Stimulated activated naive B cell treated with anti-CD40 and anti-IgM and Interleukin-4, amounts not matched to agents 10 μg/mL and 1 μg/mL and 100 μg/mL, for 72 hours (primary cell): ENCODE data around the gene TTLL9.

ENCODE experiments used
- ATAC-seq, 2 donors: fragments of 150-1000 bp; cut with Tn5 transposase; replicated peaks; 2 replicates each; pipeline ENCODE4 v1.10.0; 2021; ENCODE audit warnings: moderate library complexity in 1 of 2
- DNase-seq: peaks from one replicate; pipeline ENCODE4 v3.0.0; 2021
- H3K27ac Mint-ChIP-seq: one replicate; pipeline ENCODE4 v1.8.0; 2022; ENCODE audit warnings: mild to moderate bottlenecking, mixed read lengths
- H3K27me3 Mint-ChIP-seq, 2 donors: one replicate each; pipeline ENCODE4 v1.8.0; 2022; ENCODE audit warnings: mixed read lengths in 2 of 2
- H3K36me3 Mint-ChIP-seq, 2 donors: one replicate each; pipeline ENCODE4 v1.8.0; 2022; ENCODE audit warnings: mixed read lengths in 2 of 2, mild to moderate bottlenecking in 1 of 2
- H3K4me1 Mint-ChIP-seq, 2 donors: one replicate each; pipeline ENCODE4 v1.8.0; 2022; ENCODE audit warnings: mixed read lengths in 2 of 2, mild to moderate bottlenecking in 1 of 2
- H3K4me3 Mint-ChIP-seq, 2 donors: one replicate each; pipeline ENCODE4 v1.8.0; 2022; ENCODE audit warnings: mild to moderate bottlenecking in 2 of 2, mixed read lengths in 2 of 2, moderate library complexity in 1 of 2
- H3K9me3 Mint-ChIP-seq, 2 donors: one replicate each; pipeline ENCODE4 v1.8.0; 2022; ENCODE audit warnings: mixed read lengths in 2 of 2, mild to moderate bottlenecking in 1 of 2

TTLL9 gene

GRCh38 chr20:31870726-31871617, 538 bp downstream of the TTLL9 start:
- no peaks in the 10 kb centered on the region for H3K9me3 Mint-ChIP-seq
- peak overlapping the region; percentile 76 to 87 for H3K4me3 Mint-ChIP-seq
- H3K4me1 Mint-ChIP-seq: peaks cover 22 to 33% of the 10 kb centered on the region in 2 donors
- ATAC-seq: no peak
- H3K36me3 Mint-ChIP-seq: peaks cover 3 to 4% of the 10 kb centered on the region in 2 donors
- peaks cover 22 to 34% of the 10 kb centered on the region in 2 donors for H3K27me3 Mint-ChIP-seq
- DNase-seq: no peak
- peak overlapping the region; percentile 15 for H3K27ac Mint-ChIP-seq

- Mint-ChIP-seq H3K4me3 (no peak overlapping the region), H3K27ac (no peak overlapping the region), H3K27me3 (peaks cover 22 to 34% of the 10 kb centered on the region in 2 donors), H3K4me1 (peaks cover 22 to 33% of the 10 kb centered on the region in 2 donors), H3K9me3 (no peaks in the 10 kb centered on the region), H3K36me3 (peaks cover 3 to 4% of the 10 kb centered on the region in 2 donors)
- ATAC-seq (no peak), DNase-seq (no peak)
These were observed 1.2 kb downstream of the TTLL9 start for GRCh38 chr20:31871618-31871954.

- H3K27me3 Mint-ChIP-seq: peaks cover 22 to 34% of the 10 kb centered on the region in 2 donors
- no peak overlapping the region for H3K27ac Mint-ChIP-seq
- no peak for DNase-seq
- H3K9me3 Mint-ChIP-seq: no peaks in the 10 kb centered on the region
- peaks cover 22 to 33% of the 10 kb centered on the region in 2 donors for H3K4me1 Mint-ChIP-seq
- H3K36me3 Mint-ChIP-seq: peaks cover 3 to 4% of the 10 kb centered on the region in 2 donors
- no peak for ATAC-seq
- H3K4me3 Mint-ChIP-seq: no peak overlapping the region
These were observed 2.0 kb downstream of the TTLL9 start for GRCh38 chr20:31872406-31872805.

- no peaks in the 10 kb centered on the region for H3K9me3 Mint-ChIP-seq
- DNase-seq (no peak), ATAC-seq (no peak)
- peaks cover 9 to 27% of the 10 kb centered on the region in 2 donors for H3K4me1 Mint-ChIP-seq
- H3K27ac Mint-ChIP-seq: no peak overlapping the region
- no peaks in the 10 kb centered on the region for H3K36me3 Mint-ChIP-seq
- no peak overlapping the region for H3K4me3 Mint-ChIP-seq
- H3K27me3 Mint-ChIP-seq: peaks cover 7 to 18% of the 10 kb centered on the region in 2 donors
These were observed 5.2 kb downstream of the TTLL9 start for GRCh38 chr20:31875671-31876070.

GRCh38 chr20:31877684-31878083, 7.2 kb downstream of the TTLL9 start:
- no peaks in the 10 kb centered on the region for H3K9me3 Mint-ChIP-seq
- H3K27ac Mint-ChIP-seq: no peak overlapping the region
- H3K36me3 Mint-ChIP-seq: no peaks in the 10 kb centered on the region
- H3K27me3 Mint-ChIP-seq: peaks cover 0 to 2% of the 10 kb centered on the region in 2 donors
- ATAC-seq: no peak
- H3K4me3 Mint-ChIP-seq: no peak overlapping the region
- peaks cover 5 to 23% of the 10 kb centered on the region in 2 donors for H3K4me1 Mint-ChIP-seq
- no peak for DNase-seq

- ATAC-seq (peak; percentile 96 to 98), DNase-seq (peak; percentile 91)
- Mint-ChIP-seq H3K27me3 (no peaks in the 10 kb centered on the region), H3K9me3 (no peaks in the 10 kb centered on the region), H3K4me1 (peaks cover 5 to 23% of the 10 kb centered on the region in 2 donors), H3K36me3 (no peaks in the 10 kb centered on the region), H3K27ac (peak overlapping the region; percentile 98), H3K4me3 (peak overlapping the region; percentile 96 to 97)
These were observed 8.9 kb downstream of the TTLL9 start for GRCh38 chr20:31879143-31879987.

GRCh38 chr20:31881945-31882344, 11.5 kb downstream of the TTLL9 start:
- Mint-ChIP-seq H3K27me3 (no peaks in the 10 kb centered on the region), H3K4me3 (no peak overlapping the region), H3K27ac (no peak overlapping the region), H3K4me1 (peaks cover 5 to 23% of the 10 kb centered on the region in 2 donors), H3K36me3 (no peaks in the 10 kb centered on the region), H3K9me3 (no peaks in the 10 kb centered on the region)
- no peak for ATAC-seq
- DNase-seq: no peak

- H3K9me3 Mint-ChIP-seq: no peaks in the 10 kb centered on the region
- DNase-seq (no peak), ATAC-seq (no peak)
- peaks cover 5 to 22% of the 10 kb centered on the region in 2 donors for H3K4me1 Mint-ChIP-seq
- H3K36me3 Mint-ChIP-seq: no peaks in the 10 kb centered on the region
- no peak overlapping the region for H3K27ac Mint-ChIP-seq
- H3K27me3 Mint-ChIP-seq: no peaks in the 10 kb centered on the region
- no peak overlapping the region for H3K4me3 Mint-ChIP-seq
These were observed 13.4 kb downstream of the TTLL9 start for GRCh38 chr20:31883829-31884228.

GRCh38 chr20:31890646-31891045, 20.2 kb downstream of the TTLL9 start:
- Mint-ChIP-seq H3K27me3 (no peaks in the 10 kb centered on the region), H3K9me3 (no peaks in the 10 kb centered on the region), H3K36me3 (no peaks in the 10 kb centered on the region), H3K4me1 (peaks cover 3 to 17% of the 10 kb centered on the region in 2 donors), H3K27ac (no peak overlapping the region), H3K4me3 (no peak overlapping the region)
- no peak for DNase-seq
- ATAC-seq: no peak

GRCh38 chr20:31894980-31895675, 24.7 kb downstream of the TTLL9 start:
- Mint-ChIP-seq H3K4me3 (peak overlapping the region; percentile 37 to 53), H3K36me3 (no peaks in the 10 kb centered on the region), H3K9me3 (no peaks in the 10 kb centered on the region)

GRCh38 chr20:31896049-31896448, 25.6 kb downstream of the TTLL9 start:
- no peak for DNase-seq
- Mint-ChIP-seq H3K4me1 (peaks cover 6 to 31% of the 10 kb centered on the region in 2 donors), H3K27me3 (no peaks in the 10 kb centered on the region), H3K27ac (peak overlapping the region; percentile 82), H3K4me3 (no peak overlapping the region), H3K36me3 (peaks cover 0 to 3% of the 10 kb centered on the region in 2 donors), H3K9me3 (no peaks in the 10 kb centered on the region)
- no peak for ATAC-seq

More at GRCh38 chr20:31894980-31895675, 24.7 kb downstream of the TTLL9 start:
- ATAC-seq (peak; percentile 100), DNase-seq (peak; percentile 81)
- H3K27me3 Mint-ChIP-seq: no peaks in the 10 kb centered on the region
- peak overlapping the region; percentile 90 for H3K27ac Mint-ChIP-seq
- peaks cover 6 to 33% of the 10 kb centered on the region in 2 donors for H3K4me1 Mint-ChIP-seq

GRCh38 chr20:31897541-31897940, 27.1 kb downstream of the TTLL9 start:
- DNase-seq: no peak
- Mint-ChIP-seq H3K27me3 (no peaks in the 10 kb centered on the region), H3K9me3 (no peaks in the 10 kb centered on the region), H3K36me3 (peaks cover 0 to 3% of the 10 kb centered on the region in 2 donors), H3K27ac (peak overlapping the region; percentile 80), H3K4me1 (peaks cover 6 to 31% of the 10 kb centered on the region in 2 donors), H3K4me3 (no peak overlapping the region)
- ATAC-seq: no peak

GRCh38 chr20:31901615-31902014, 31.2 kb downstream of the TTLL9 start:
- peaks cover 0 to 3% of the 10 kb centered on the region in 2 donors for H3K36me3 Mint-ChIP-seq
- no peak overlapping the region for H3K4me3 Mint-ChIP-seq
- peaks cover 2 to 11% of the 10 kb centered on the region in 2 donors for H3K4me1 Mint-ChIP-seq
- ATAC-seq: no peak
- H3K27me3 Mint-ChIP-seq: no peaks in the 10 kb centered on the region
- DNase-seq: no peak
- H3K27ac Mint-ChIP-seq: no peak overlapping the region
- no peaks in the 10 kb centered on the region for H3K9me3 Mint-ChIP-seq
